GM12878 (cell line): ENCODE data around the gene COL25A1.

ENCODE experiments used
- CHD1 ChIP-seq: IDR thresholded peaks from 2 replicates; pipeline ENCODE4 v1.6.1; 2012; ENCODE audit warnings: low read depth, low read length, improper control_type of control experiment
- MEF2A ChIP-seq: IDR thresholded peaks from 2 replicates; pipeline ENCODE4 v1.6.1; 2011; ENCODE audit warnings: low read depth, mild to moderate bottlenecking, low read length, moderate library complexity; ENCODE audit not compliant: insufficient read depth
- POLR2A ChIP-seq: IDR thresholded peaks from 2 replicates; pipeline ENCODE4 v1.6.1; 2011; ENCODE audit warnings: low read depth, mild to moderate bottlenecking, low read length
- POLR2AphosphoS5 ChIP-seq: IDR thresholded peaks from 2 replicates; pipeline ENCODE4 v1.6.1; 2011; ENCODE audit warnings: mild to moderate bottlenecking, low read length, inconsistent platforms
- RFX5 ChIP-seq: IDR thresholded peaks from 2 replicates; pipeline ENCODE4 v1.6.1; 2011; ENCODE audit warnings: low read depth, low read length, improper control_type of control experiment
- SP1 ChIP-seq: IDR thresholded peaks from one replicate; pipeline ENCODE4 v1.6.1; 2011; ENCODE audit warnings: low read depth, low read length
- SPI1 ChIP-seq: IDR thresholded peaks from 2 replicates; pipeline ENCODE4 v1.6.1; 2011; ENCODE audit warnings: low read depth, mild to moderate bottlenecking, low read length, moderate library complexity, borderline replicate concordance; ENCODE audit not compliant: insufficient read depth
- ZNF24 ChIP-seq: fragments of 450-650 bp; IDR thresholded peaks from 2 replicates; pipeline ENCODE4 v1.6.1; 2017; ENCODE audit warnings: antibody characterized with exemption, mild to moderate bottlenecking
- ZNF274 ChIP-seq: IDR thresholded peaks from one replicate; pipeline ENCODE4 v1.8.0; 2011; ENCODE audit not compliant: insufficient read length, insufficient read depth
- TF ChIP-seq, protein P1 (sequence below): IDR thresholded peaks from 2 replicates; pipeline ENCODE4 v1.6.1; 2011; ENCODE audit warnings: borderline replicate concordance, low read depth, mild to moderate bottlenecking, moderate library complexity, low read length; ENCODE audit not compliant: insufficient read depth, poor library complexity, severe bottlenecking
- TF ChIP-seq, protein P2 (sequence below), 3 experiments: IDR thresholded peaks in 2 of 3; conservative IDR thresholded peaks in 1 of 3; 2 replicates each; pipeline ENCODE4 v1.5.1; 2011; ENCODE audit warnings: low read depth in 3 of 3, low read length in 3 of 3, mild to moderate bottlenecking in 3 of 3, control low read depth in 2 of 3, moderate library complexity in 2 of 3, inconsistent platforms in 1 of 3, mixed read lengths in 1 of 3; ENCODE audit not compliant: control insufficient read depth in 2 of 3, insufficient read depth in 1 of 3; ENCODE audit errors: extremely low read depth in 1 of 3
- TF ChIP-seq, protein P3 (sequence below): IDR thresholded peaks from 2 replicates; pipeline ENCODE4 v1.6.1; 2012; ENCODE audit warnings: low read depth, low read length, improper control_type of control experiment
- TF ChIP-seq, protein P4 (sequence below): fragments of 150-350 bp; IDR thresholded peaks from 2 replicates; pipeline ENCODE4 v1.6.1; 2016; ENCODE audit warnings: low read depth, low read length

DNA sequence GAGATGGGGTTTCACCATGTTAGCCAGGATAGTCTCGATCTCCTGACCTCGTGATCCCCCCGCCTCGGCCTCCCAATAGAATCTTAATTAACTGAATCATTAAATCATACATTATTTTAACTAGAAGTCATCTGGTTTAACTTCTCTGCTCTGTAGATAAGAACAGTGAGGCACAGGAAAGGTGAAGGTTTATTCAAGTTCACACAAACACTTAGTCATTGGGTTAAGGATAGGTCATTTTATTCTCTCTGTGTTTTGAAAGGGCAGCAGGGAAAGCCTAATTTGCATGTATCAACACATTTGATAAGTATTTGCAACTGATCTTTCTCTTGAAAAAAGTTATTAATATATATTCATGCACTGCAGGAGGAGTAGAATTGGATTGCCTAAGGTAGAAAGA lies 538.5 kb downstream of the COL25A1 start:
- TF ChIP-seq RFX5 (no peak), MEF2A (no peak), CHD1 (no peak), SPI1 (no peak), POLR2A (no peak), ZNF24 (no peak), POLR2AphosphoS5 (no peak), SP1 (no peak), ZNF274 (no peak)
- TF ChIP-seq, protein P1, sequence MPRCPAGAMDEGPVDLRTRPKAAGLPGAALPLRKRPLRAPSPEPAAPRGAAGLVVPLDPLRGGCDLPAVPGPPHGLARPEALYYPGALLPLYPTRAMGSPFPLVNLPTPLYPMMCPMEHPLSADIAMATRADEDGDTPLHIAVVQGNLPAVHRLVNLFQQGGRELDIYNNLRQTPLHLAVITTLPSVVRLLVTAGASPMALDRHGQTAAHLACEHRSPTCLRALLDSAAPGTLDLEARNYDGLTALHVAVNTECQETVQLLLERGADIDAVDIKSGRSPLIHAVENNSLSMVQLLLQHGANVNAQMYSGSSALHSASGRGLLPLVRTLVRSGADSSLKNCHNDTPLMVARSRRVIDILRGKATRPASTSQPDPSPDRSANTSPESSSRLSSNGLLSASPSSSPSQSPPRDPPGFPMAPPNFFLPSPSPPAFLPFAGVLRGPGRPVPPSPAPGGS, result no peak
- TF ChIP-seq, protein P2, sequence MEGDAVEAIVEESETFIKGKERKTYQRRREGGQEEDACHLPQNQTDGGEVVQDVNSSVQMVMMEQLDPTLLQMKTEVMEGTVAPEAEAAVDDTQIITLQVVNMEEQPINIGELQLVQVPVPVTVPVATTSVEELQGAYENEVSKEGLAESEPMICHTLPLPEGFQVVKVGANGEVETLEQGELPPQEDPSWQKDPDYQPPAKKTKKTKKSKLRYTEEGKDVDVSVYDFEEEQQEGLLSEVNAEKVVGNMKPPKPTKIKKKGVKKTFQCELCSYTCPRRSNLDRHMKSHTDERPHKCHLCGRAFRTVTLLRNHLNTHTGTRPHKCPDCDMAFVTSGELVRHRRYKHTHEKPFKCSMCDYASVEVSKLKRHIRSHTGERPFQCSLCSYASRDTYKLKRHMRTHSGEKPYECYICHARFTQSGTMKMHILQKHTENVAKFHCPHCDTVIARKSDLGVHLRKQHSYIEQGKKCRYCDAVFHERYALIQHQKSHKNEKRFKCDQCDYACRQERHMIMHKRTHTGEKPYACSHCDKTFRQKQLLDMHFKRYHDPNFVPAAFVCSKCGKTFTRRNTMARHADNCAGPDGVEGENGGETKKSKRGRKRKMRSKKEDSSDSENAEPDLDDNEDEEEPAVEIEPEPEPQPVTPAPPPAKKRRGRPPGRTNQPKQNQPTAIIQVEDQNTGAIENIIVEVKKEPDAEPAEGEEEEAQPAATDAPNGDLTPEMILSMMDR (IDR thresholded peaks at IDR 0.05 in 2 of 3, conservative IDR thresholded peaks at IDR 0.05 in 1 of 3; ENCODE audit: control insufficient read depth in 2 of 3, extremely low read depth in 1 of 3, insufficient read depth in 1 of 3, low read depth in 3 of 3, low read length in 3 of 3), result no peak
- TF ChIP-seq, protein P3, sequence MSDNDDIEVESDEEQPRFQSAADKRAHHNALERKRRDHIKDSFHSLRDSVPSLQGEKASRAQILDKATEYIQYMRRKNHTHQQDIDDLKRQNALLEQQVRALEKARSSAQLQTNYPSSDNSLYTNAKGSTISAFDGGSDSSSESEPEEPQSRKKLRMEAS, result no peak
- TF ChIP-seq, protein P4, sequence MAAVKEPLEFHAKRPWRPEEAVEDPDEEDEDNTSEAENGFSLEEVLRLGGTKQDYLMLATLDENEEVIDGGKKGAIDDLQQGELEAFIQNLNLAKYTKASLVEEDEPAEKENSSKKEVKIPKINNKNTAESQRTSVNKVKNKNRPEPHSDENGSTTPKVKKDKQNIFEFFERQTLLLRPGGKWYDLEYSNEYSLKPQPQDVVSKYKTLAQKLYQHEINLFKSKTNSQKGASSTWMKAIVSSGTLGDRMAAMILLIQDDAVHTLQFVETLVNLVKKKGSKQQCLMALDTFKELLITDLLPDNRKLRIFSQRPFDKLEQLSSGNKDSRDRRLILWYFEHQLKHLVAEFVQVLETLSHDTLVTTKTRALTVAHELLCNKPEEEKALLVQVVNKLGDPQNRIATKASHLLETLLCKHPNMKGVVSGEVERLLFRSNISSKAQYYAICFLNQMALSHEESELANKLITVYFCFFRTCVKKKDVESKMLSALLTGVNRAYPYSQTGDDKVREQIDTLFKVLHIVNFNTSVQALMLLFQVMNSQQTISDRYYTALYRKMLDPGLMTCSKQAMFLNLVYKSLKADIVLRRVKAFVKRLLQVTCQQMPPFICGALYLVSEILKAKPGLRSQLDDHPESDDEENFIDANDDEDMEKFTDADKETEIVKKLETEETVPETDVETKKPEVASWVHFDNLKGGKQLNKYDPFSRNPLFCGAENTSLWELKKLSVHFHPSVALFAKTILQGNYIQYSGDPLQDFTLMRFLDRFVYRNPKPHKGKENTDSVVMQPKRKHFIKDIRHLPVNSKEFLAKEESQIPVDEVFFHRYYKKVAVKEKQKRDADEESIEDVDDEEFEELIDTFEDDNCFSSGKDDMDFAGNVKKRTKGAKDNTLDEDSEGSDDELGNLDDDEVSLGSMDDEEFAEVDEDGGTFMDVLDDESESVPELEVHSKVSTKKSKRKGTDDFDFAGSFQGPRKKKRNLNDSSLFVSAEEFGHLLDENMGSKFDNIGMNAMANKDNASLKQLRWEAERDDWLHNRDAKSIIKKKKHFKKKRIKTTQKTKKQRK, result no peak
